ENCODE results near the gene NRM.

Gene NRM

DNA sequence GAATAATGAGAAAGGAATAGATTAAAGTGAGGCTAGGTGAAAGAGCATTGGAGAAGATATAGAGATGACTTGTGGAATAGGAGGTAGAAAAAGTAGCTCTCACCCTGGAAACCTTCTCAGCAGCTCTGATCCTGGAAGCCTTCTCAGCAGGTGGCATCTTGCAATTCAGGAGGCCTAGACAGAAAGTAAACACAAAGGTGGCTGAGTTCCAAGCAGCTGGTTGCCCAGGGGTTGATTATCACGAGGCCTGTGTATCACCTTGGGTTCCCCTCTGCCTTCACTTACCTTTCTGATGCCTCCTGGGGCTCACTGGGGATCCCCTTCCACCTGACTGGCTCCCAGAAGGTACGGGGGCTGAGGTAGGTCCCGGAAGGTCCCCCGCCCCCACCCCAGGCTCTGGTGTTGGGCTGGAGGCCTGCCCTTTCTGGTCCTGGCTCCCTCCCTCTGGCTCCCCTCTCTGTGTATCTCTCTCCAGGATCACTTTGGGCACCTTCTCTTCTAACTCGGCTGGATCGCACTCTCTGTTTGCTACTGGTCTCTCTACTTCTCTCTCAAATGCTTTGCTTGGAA, 16.6 kb upstream of the NRM start:
- ChIA-PET POLR2A (ENCODE audit: low non-redundant PET) (no interaction called here), CTCF (interaction anchor here (0.8 to 1.1 kb wide), 2 partner anchors 10 to 23 kb away, joined by 4 to 5 read pairs; partner anchors contain the start of gene MDC1)

GRCh38 chr6:30705620-30706019, 14.8 kb upstream of the NRM start:
- ChIA-PET POLR2A (ENCODE audit: low non-redundant PET) (interaction anchor here (0.6 kb wide), 1 partner anchor 85 kb away, joined by 3 read pairs; no protein-coding TSS in a partner anchor), CTCF (interaction anchor here (0.6 to 1.7 kb wide), 2 partner anchors 16 to 121 kb away, joined by 3 to 7 read pairs; no protein-coding TSS in a partner anchor)
- TF ChIP-seq, protein P1, sequence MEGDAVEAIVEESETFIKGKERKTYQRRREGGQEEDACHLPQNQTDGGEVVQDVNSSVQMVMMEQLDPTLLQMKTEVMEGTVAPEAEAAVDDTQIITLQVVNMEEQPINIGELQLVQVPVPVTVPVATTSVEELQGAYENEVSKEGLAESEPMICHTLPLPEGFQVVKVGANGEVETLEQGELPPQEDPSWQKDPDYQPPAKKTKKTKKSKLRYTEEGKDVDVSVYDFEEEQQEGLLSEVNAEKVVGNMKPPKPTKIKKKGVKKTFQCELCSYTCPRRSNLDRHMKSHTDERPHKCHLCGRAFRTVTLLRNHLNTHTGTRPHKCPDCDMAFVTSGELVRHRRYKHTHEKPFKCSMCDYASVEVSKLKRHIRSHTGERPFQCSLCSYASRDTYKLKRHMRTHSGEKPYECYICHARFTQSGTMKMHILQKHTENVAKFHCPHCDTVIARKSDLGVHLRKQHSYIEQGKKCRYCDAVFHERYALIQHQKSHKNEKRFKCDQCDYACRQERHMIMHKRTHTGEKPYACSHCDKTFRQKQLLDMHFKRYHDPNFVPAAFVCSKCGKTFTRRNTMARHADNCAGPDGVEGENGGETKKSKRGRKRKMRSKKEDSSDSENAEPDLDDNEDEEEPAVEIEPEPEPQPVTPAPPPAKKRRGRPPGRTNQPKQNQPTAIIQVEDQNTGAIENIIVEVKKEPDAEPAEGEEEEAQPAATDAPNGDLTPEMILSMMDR (conservative IDR thresholded peaks at IDR 0.05; ENCODE audit: low read depth) = no peak
- peak overlapping the region; percentile 18; the same call in 1 of the 2 replicates for H3K27ac ChIP-seq
- no peak for DNase-seq (ENCODE audit: low spot score)

More for the DNA sequence above, 16.6 kb upstream of the NRM start:
- H3K27ac ChIP-seq = peak overlapping the region; percentile 63
- DNase-seq (ENCODE audit: low spot score) = no peak
- TF ChIP-seq, protein P1 (conservative IDR thresholded peaks at IDR 0.05; ENCODE audit: low read depth) = no peak

DNA sequence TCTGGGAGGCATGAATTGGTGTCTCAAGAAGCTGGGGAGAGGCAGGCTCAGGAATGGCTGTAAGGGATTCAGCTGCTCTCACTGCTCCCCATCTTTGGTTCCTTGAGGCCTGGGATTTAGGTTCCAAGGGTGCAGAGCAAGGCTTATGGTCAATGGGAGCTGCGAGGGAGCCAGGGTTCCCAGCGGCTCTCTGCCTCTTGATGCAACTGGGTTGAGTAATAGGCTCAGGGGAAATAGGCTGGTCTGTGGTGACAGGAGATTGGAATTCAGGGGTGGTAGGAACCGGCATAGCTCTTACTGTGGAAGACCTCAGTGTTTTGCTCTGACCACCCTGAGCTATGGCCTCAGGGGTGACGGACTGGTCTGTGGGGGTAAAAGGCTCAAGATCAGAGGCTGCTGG, 13.0 kb upstream of the NRM start:
- ChIA-PET CTCF (interaction anchor here (0.9 kb wide), 1 partner anchor 13 kb away, joined by 4 read pairs; the partner anchor contains the start of gene MDC1), POLR2A (ENCODE audit: low non-redundant PET) (interaction anchor here (0.7 kb wide), 1 partner anchor 9 kb away, joined by 3 read pairs; no protein-coding TSS in a partner anchor)
- peak overlapping the region; percentile 27 for H3K27ac ChIP-seq
- TF ChIP-seq, protein P1 (conservative IDR thresholded peaks at IDR 0.05; ENCODE audit: low read depth) = no peak
- DNase-seq (ENCODE audit: low spot score) = no peak

DNA sequence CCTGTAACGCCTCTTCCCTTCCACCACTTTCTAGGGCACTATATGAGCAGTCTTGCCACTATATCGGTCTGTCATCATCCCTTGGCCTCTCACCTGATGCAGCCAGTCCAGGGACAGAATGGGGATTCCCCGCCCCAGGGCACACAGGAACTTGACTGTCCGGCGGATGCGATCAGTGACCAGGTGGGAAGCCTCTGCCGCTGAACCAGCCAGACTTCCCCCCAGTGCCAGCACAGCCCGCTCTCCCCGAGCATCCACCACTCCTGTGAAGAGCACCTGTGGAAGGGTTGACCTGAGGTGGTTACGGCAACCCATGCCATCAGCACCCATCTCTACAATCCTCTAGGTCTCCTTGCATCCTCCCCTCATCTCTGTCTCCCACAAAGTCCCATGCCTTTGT, 12.2 kb upstream of the NRM start:
- H3K27ac ChIP-seq = peak overlapping the region; percentile 27
- TF ChIP-seq, protein P1 (conservative IDR thresholded peaks at IDR 0.05; ENCODE audit: low read depth) = no peak
- ChIA-PET CTCF (interaction anchor here (0.9 kb wide), 1 partner anchor 14 kb away, joined by 4 read pairs; the partner anchor contains the start of gene MDC1), POLR2A (ENCODE audit: low non-redundant PET) (no interaction called here)
- DNase-seq (ENCODE audit: low spot score) = no peak

DNA sequence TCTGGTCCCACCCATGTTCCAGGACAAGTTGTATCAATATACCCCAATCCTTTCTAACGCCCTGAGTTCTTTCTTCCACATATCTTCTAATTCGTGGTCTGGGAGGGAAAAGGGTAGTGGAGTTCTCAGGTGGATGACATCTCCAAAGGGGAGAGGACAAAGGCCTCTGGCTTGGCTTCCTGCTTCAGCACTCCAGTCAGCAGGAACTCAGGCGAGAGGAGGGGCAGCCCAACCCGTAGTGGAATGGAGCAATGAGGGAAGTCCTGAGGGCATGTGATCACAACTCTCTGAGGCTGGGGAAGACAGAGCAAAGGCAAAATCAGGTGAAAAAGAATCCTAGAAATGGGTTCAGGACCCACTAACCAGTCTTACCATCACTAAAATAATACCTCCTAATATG, 9.6 kb upstream of the NRM start:
- POLR2A ChIA-PET (ENCODE audit: low non-redundant PET) = no interaction called here

GRCh38 chr6:30696432-30696831, 5.6 kb upstream of the NRM start:
- TF ChIP-seq, protein P1 (conservative IDR thresholded peaks at IDR 0.05; ENCODE audit: low read depth) = no peak
- H3K27ac ChIP-seq = peak overlapping the region; percentile 97
- ChIA-PET CTCF (no interaction called here), POLR2A (ENCODE audit: low non-redundant PET) (no interaction called here)
- DNase-seq (ENCODE audit: low spot score) = no peak

More for the DNA sequence above, 9.6 kb upstream of the NRM start:
- TF ChIP-seq, protein P1 (conservative IDR thresholded peaks at IDR 0.05; ENCODE audit: low read depth) = no peak
- peak overlapping the region; percentile 57 for H3K27ac ChIP-seq
- DNase-seq (ENCODE audit: low spot score) = no peak
- CTCF ChIA-PET = interaction anchor here (1.0 kb wide), 1 partner anchor 21 kb away, joined by 3 read pairs; no protein-coding TSS in a partner anchor
